IMR-90 (cell line): ENCODE measurements around the gene ST7. TPM values are rescaled to one million over a fixed set of nuclear protein-coding genes. Genes with fewer than 3 reads are reported as not detected.

Source experiments
- ATAC-seq: fragments of 200-7000 bp; cut with Tn5 transposase; 2 replicates; pipeline ENCODE4 v1.9.1; 2020; ENCODE audit warnings: low read depth, mild to moderate bottlenecking, moderate library complexity
- BruUV-seq: library from RNA; stranded (reverse); fragments of 400-500 nt; replicated peaks from 2 replicates; lab custom pipeline; 2021; lab: Mats Ljungman, UMichigan
- CTCF ChIA-PET: fragments of 300-600 bp; formaldehyde crosslinking; extraction: SDS; loops from one replicate; lab custom pipeline; 2021; ENCODE audit warnings: antibody characterized with exemption; lab: Yijun Ruan, JAX
- POLR2A ChIA-PET: fragments of 300-600 bp; sonication (Branson Sonifier 250); formaldehyde crosslinking; loops from one replicate; lab custom pipeline; 2022; ENCODE audit warnings: antibody characterized with exemption; ENCODE audit not compliant: unreplicated experiment; lab: Charles Lee
- DNase-seq: peaks from one replicate; pipeline ENCODE4 v3.0.0; 2013
- H2AFZ ChIP-seq: replicated peaks from 2 replicates; pipeline ENCODE3; 2013; ENCODE audit warnings: low read length, mild to moderate bottlenecking; ENCODE audit not compliant: poor library complexity
- H2AK5ac ChIP-seq: 2 replicates; pipeline ENCODE4 v1.6.1; 2013; ENCODE audit warnings: low read depth, low read length, inconsistent platforms
- H2AK9ac ChIP-seq: replicated peaks from 2 replicates; pipeline ENCODE3; 2013; ENCODE audit warnings: mild to moderate bottlenecking, low read depth, low read length, moderate library complexity; ENCODE audit not compliant: poor library complexity
- H2BK120ac ChIP-seq: 2 replicates; pipeline ENCODE4 v1.6.1; 2013; ENCODE audit warnings: low read depth, low read length, inconsistent platforms
- H2BK15ac ChIP-seq: 3 replicates; pipeline ENCODE4 v1.6.1; 2013; ENCODE audit warnings: low read depth, low read length, inconsistent platforms
- H2BK20ac ChIP-seq: 2 replicates; pipeline ENCODE4 v1.6.1; 2013; ENCODE audit warnings: low read depth, mild to moderate bottlenecking, inconsistent platforms, low read length, moderate library complexity
- H2BK5ac ChIP-seq: 2 replicates; pipeline ENCODE4 v1.6.1; 2013; ENCODE audit warnings: mild to moderate bottlenecking, low read depth, low read length, inconsistent platforms; ENCODE audit not compliant: poor library complexity, severe bottlenecking
- H3K14ac ChIP-seq: replicated peaks from 2 replicates; pipeline ENCODE4 v1.6.1; 2013; ENCODE audit warnings: low read depth, low read length, inconsistent platforms
- H3K18ac ChIP-seq: 2 replicates; pipeline ENCODE4 v1.6.1; 2013; ENCODE audit warnings: low read depth, low read length, control low read depth
- H3K23ac ChIP-seq: 2 replicates; pipeline ENCODE4 v1.6.1; 2013; ENCODE audit warnings: low read depth, low read length, inconsistent platforms
- H3K27ac ChIP-seq: 2 replicates; pipeline ENCODE4 v1.5.1; 2013; ENCODE audit warnings: mild to moderate bottlenecking, control low read depth, low read length; ENCODE audit not compliant: insufficient read depth
- H3K27me3 ChIP-seq: 2 replicates; pipeline ENCODE4 v1.6.1; 2013; ENCODE audit warnings: low read length; ENCODE audit not compliant: control insufficient read depth, insufficient read depth
- H3K36me3 ChIP-seq: 2 replicates; pipeline ENCODE4 v1.6.1; 2013; ENCODE audit warnings: low read length, mixed read lengths; ENCODE audit not compliant: control insufficient read depth, insufficient read depth
- H3K4ac ChIP-seq: 2 replicates; pipeline ENCODE4 v1.6.1; 2013; ENCODE audit warnings: low read depth, low read length, inconsistent platforms
- H3K4me1 ChIP-seq: 2 replicates; pipeline ENCODE4 v1.6.1; 2013; ENCODE audit warnings: low read length, mixed read lengths; ENCODE audit not compliant: control insufficient read depth, insufficient read depth
- H3K4me2 ChIP-seq: 2 replicates; pipeline ENCODE4 v1.6.1; 2013; ENCODE audit warnings: low read depth, mild to moderate bottlenecking, control low read depth, low read length, moderate library complexity
- H3K4me3 ChIP-seq: 2 replicates; pipeline ENCODE4 v1.5.1; 2013; ENCODE audit warnings: low read depth, mild to moderate bottlenecking, control low read depth, low read length, moderate library complexity; ENCODE audit not compliant: insufficient read depth
- H3K56ac ChIP-seq: 2 replicates; pipeline ENCODE4 v1.6.1; 2013; ENCODE audit warnings: low read length, inconsistent platforms; ENCODE audit not compliant: insufficient read depth; ENCODE audit errors: extremely low read depth
- H3K79me1 ChIP-seq, 2 experiments: 2 replicates each; pipeline ENCODE4 v1.6.1; 2013; ENCODE audit warnings: low read length in 2 of 2, inconsistent platforms in 1 of 2, low read depth in 1 of 2
- H3K9ac ChIP-seq: 2 replicates; pipeline ENCODE4 v1.6.1; 2013; ENCODE audit warnings: low read depth, low read length, control low read depth
- H3K9me1 ChIP-seq: 2 replicates; pipeline ENCODE4 v1.6.1; 2013; ENCODE audit warnings: low read length, inconsistent platforms; ENCODE audit not compliant: insufficient read depth
- H3K9me3 ChIP-seq: 2 replicates; pipeline ENCODE4 v1.6.1; 2013; ENCODE audit warnings: low read length; ENCODE audit not compliant: control insufficient read depth, insufficient read depth
- H4K20me1 ChIP-seq: 2 replicates; pipeline ENCODE4 v1.6.1; 2013; ENCODE audit warnings: low read length, inconsistent platforms; ENCODE audit not compliant: insufficient read depth
- H4K5ac ChIP-seq: 2 replicates; pipeline ENCODE4 v1.6.1; 2013; ENCODE audit warnings: mild to moderate bottlenecking, low read depth, low read length, control low read depth
- H4K8ac ChIP-seq, 2 experiments: 2 replicates each; pipeline ENCODE4 v1.6.1; 2013; ENCODE audit warnings: low read depth in 2 of 2, low read length in 2 of 2, control low read depth in 1 of 2, inconsistent platforms in 1 of 2
- H4K91ac ChIP-seq: 2 replicates; pipeline ENCODE4 v1.6.1; 2013; ENCODE audit warnings: low read depth, low read length, inconsistent platforms; ENCODE audit not compliant: insufficient read depth
- BHLHE40 ChIP-seq: fragments of 150-350 bp; IDR thresholded peaks from 2 replicates; pipeline ENCODE4 v1.6.1; 2016; ENCODE audit warnings: mild to moderate bottlenecking, low read depth, low read length
- CEBPB ChIP-seq: IDR thresholded peaks from 2 replicates; pipeline ENCODE4 v1.6.1; 2012; ENCODE audit warnings: low read depth, low read length, improper control_type of control experiment
- CHD1 ChIP-seq: IDR thresholded peaks from 2 replicates; pipeline ENCODE4 v1.6.1; 2012; ENCODE audit warnings: low read depth, low read length, improper control_type of control experiment
- CTCF ChIP-seq: conservative IDR thresholded peaks from 2 replicates; pipeline ENCODE4 v1.5.1; 2012; ENCODE audit warnings: mild to moderate bottlenecking, low read depth, low read length, improper control_type of control experiment
- ELK1 ChIP-seq: fragments of 150-350 bp; IDR thresholded peaks from 2 replicates; pipeline ENCODE4 v1.6.1; 2016; ENCODE audit warnings: low read depth, mild to moderate bottlenecking, low read length, moderate library complexity, borderline replicate concordance
- FOS ChIP-seq: fragments of 150-350 bp; IDR thresholded peaks from 2 replicates; pipeline ENCODE4 v1.6.1; 2016; ENCODE audit warnings: low read depth, low read length
- MAZ ChIP-seq: IDR thresholded peaks from 2 replicates; pipeline ENCODE4 v1.6.1; 2012; ENCODE audit warnings: low read depth, mild to moderate bottlenecking, low read length, improper control_type of control experiment, moderate library complexity, borderline replicate concordance
- NFE2L2 ChIP-seq: fragments of 150-350 bp; IDR thresholded peaks from 2 replicates; pipeline ENCODE4 v1.6.1; 2016; ENCODE audit warnings: low read depth, mild to moderate bottlenecking, low read length
- RAD21 ChIP-seq: IDR thresholded peaks from 2 replicates; pipeline ENCODE4 v1.6.1; 2012; ENCODE audit warnings: low read length, improper control_type of control experiment
- RCOR1 ChIP-seq: IDR thresholded peaks from 2 replicates; pipeline ENCODE4 v1.6.1; 2012; ENCODE audit warnings: mild to moderate bottlenecking, low read length, improper control_type of control experiment; ENCODE audit not compliant: insufficient replicate concordance
- USF2 ChIP-seq: fragments of 150-350 bp; IDR thresholded peaks from 2 replicates; pipeline ENCODE4 v1.6.1; 2017; ENCODE audit warnings: mild to moderate bottlenecking, antibody characterized with exemption, low read length, low read depth
- WGBS, 2 experiments: methylation state at CpG; one replicate each; pipeline versions ENCODE4 v1.1.5 to v1.1.7; 2013; ENCODE audit warnings: missing lambda C conversion rate in 2 of 2; ENCODE audit not compliant: insufficient read length in 1 of 2; ENCODE audit errors: extremely low coverage in 2 of 2; 5-methylcytosine and 5-hydroxymethylcytosine counted together
- dilution Hi-C: fragments of 300-500 bp; cut with HindIII; formaldehyde crosslinking; loops from one replicate; pipeline ENCODE4 v1.14.3; 2018; ENCODE audit warnings: low sequenced_read_pairs; ENCODE audit not compliant: unreplicated experiment
- in situ Hi-C: fragments of 300-500 bp; cut with MboI; formaldehyde crosslinking; loops from 3 replicates; pipeline ENCODE4 v1.14.3; 2019; ENCODE audit warnings: low sequenced_read_pairs, inconsistent platforms, mixed read lengths
- intact Hi-C: fragments of 100-400 bp; cut with micrococcal nuclease; formaldehyde crosslinking; loops from 2 replicates; pipeline ENCODE4 v1.10.0; 2022
- polyA plus RNA-seq, 3 experiments: library from polyadenylated mRNA; depleted of rRNA; stranded (reverse); fragments of >200 nt; gene quantifications; 2 replicates each; pipeline ENCODE4 v1.2.3, GENCODE V29; 2012; ENCODE audit warnings: low replicate concordance in 1 of 3
- total RNA-seq: library from RNA; depleted of rRNA; stranded (reverse); fragments of >200 nt; gene quantifications from 2 replicates; pipeline ENCODE4 v1.2.3, GENCODE V29; 2012

ST7 gene
- total and polyA plus RNA-seq, 2 of the 4 experiments (the other 2 are of a cell fraction): 18.6 to 26.0 TPM

- Histone ChIP-seq H4K91ac (no peak overlapping the region), H2AFZ (no peak overlapping the region), H2AK9ac (no peak overlapping the region), H2BK20ac (no peak overlapping the region), H3K36me3 (no peaks in the 10 kb centered on the region), H2AK5ac (no peak overlapping the region), H3K79me1 (peaks cover 31 to 47% of the 10 kb centered on the region in 2 experiments), H4K5ac (no peak overlapping the region), H3K4me1 (peaks cover 2% of the 10 kb centered on the region; the same call in 1 of the 2 replicates), H3K27me3 (no peaks in the 10 kb centered on the region), H3K4ac (no peak overlapping the region), H3K4me3 (no peak overlapping the region), H3K9me1 (peaks cover 3% of the 10 kb centered on the region; the same call in 1 of the 2 replicates), H3K18ac (no peak overlapping the region), H4K20me1 (peaks cover 9% of the 10 kb centered on the region; the same call in 1 of the 2 replicates), H2BK120ac (no peak overlapping the region), H3K4me2 (no peak overlapping the region), H4K8ac (no peak overlapping the region), H3K56ac (no peak overlapping the region), H2BK5ac (no peak overlapping the region), H3K23ac (no peak overlapping the region), H2BK15ac (no peak overlapping the region), H3K9me3 (no peaks in the 10 kb centered on the region), H3K9ac (no peak overlapping the region), H3K14ac (peak overlapping the region; percentile 27; the same call in 1 of the 2 replicates), H3K27ac (no peak overlapping the region)
- ChIA-PET CTCF (no interaction called here), POLR2A (no interaction called here)
- no TSS peak for BruUV-seq
- intact Hi-C loops (no loop called here), dilution Hi-C loops (no loop called here), in situ Hi-C loops (no loop called here)
- WGBS, 2 experiments: no CpG with 5 or more reads among the region's 3 CpGs
- no peak for DNase-seq
- TF ChIP-seq CEBPB: no peak
- TF ChIP-seq CTCF: no peak
- TF ChIP-seq RCOR1: no peak
- no peak for TF ChIP-seq MAZ
- TF ChIP-seq RAD21: no peak
- TF ChIP-seq USF2: no peak
- no peak for TF ChIP-seq CHD1
- no peak for TF ChIP-seq NFE2L2
- no peak for TF ChIP-seq ELK1
- TF ChIP-seq FOS: no peak
- no peak for TF ChIP-seq BHLHE40
- ATAC-seq: no peak
These were observed 17.1 kb downstream of the ST7 start for GRCh38 chr7:116970238-116970910.
